ENCODE data around the gene SPAG16. TPM values are rescaled to one million over a fixed set of nuclear protein-coding genes. Genes with fewer than 3 reads are reported as not detected.

Gene SPAG16
- total RNA-seq, 4 donors from 2014 or later, result 1.2 to 30.8 (median 16.2) TPM

DNA sequence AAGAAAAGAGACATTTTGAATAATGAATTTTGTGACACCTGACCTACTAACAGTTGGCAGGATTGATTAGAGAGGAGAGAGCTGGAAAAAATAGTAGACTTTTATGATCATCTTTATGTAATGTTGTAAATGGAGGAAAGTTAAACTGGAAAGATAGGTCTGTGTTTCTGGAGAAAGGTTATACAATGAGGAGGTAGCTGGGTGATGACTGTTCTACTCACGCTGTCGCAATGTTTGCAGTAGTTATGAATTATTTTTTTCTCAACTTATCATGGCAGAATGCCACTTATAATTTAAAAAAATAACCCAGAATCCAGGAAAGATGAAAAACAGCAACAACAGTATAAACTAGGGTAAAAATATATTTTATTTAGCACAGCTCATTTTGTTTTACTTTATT is 364.9 kb downstream of the SPAG16 start:
- Histone ChIP-seq H3K27me3 (no peaks in the 10 kb centered on the region), H3K36me3 (no peaks in the 10 kb centered on the region), H3K27ac (no peak overlapping the region), H3K9me3 (no peaks in the 10 kb centered on the region), H3K4me3 (no peak overlapping the region), H3K4me1 (no peaks in the 10 kb centered on the region)
- TF ChIP-seq, protein P1, sequence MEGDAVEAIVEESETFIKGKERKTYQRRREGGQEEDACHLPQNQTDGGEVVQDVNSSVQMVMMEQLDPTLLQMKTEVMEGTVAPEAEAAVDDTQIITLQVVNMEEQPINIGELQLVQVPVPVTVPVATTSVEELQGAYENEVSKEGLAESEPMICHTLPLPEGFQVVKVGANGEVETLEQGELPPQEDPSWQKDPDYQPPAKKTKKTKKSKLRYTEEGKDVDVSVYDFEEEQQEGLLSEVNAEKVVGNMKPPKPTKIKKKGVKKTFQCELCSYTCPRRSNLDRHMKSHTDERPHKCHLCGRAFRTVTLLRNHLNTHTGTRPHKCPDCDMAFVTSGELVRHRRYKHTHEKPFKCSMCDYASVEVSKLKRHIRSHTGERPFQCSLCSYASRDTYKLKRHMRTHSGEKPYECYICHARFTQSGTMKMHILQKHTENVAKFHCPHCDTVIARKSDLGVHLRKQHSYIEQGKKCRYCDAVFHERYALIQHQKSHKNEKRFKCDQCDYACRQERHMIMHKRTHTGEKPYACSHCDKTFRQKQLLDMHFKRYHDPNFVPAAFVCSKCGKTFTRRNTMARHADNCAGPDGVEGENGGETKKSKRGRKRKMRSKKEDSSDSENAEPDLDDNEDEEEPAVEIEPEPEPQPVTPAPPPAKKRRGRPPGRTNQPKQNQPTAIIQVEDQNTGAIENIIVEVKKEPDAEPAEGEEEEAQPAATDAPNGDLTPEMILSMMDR (IDR thresholded peaks at IDR 0.05), result no peak
- TF ChIP-seq POLR2A (IDR thresholded peaks at IDR 0.05) (no peak), EP300 (IDR thresholded peaks at IDR 0.05; ENCODE audit: low read depth) (no peak), POLR2AphosphoS5 (IDR thresholded peaks at IDR 0.05) (no peak)
- intact Hi-C loops (cut with DNase I; ENCODE audit: low total_unique reads), result no loop called here
- DNase-seq, result no peak
- 42 to 52% methylated on average over 2 of the region's 2 CpGs for WGBS, 2 donors (ENCODE audit: low coverage in 1 of 2)
- in situ Hi-C loops (cut with MboI; ENCODE audit: low pct_ligation_motif_present in 1 of 4, low pct_unique_long_range_greater_than_20kb in 1 of 4, low sequenced_read_pairs in 3 of 4), result no loop called here

DNA sequence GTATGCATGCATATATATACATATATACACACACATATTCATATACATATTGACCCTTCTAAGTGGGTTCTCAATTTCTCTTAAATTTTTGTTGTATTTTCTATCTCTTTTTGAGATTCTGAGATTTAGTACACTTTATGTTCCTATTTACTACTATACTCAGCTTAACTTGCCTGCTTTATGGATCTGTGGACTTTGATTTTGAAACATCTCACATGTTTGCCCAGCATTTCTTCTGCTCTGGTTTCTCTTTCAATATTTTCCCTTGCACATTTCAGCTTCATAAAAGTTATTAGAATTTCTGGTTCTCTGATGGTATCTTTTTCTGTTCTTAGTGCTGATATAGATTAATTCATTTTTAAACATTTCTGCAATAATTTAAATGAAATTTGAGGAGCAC is 380.6 kb downstream of the SPAG16 start:
- TF ChIP-seq, protein P1 (IDR thresholded peaks at IDR 0.05), result no peak
- TF ChIP-seq EP300 (IDR thresholded peaks at IDR 0.05; ENCODE audit: low read depth) (no peak), POLR2AphosphoS5 (IDR thresholded peaks at IDR 0.05) (no peak), POLR2A (IDR thresholded peaks at IDR 0.05) (no peak)
- in situ Hi-C loops (cut with MboI; ENCODE audit: low pct_ligation_motif_present in 1 of 4, low pct_unique_long_range_greater_than_20kb in 1 of 4, low sequenced_read_pairs in 3 of 4) (no loop called here), intact Hi-C loops (cut with DNase I; ENCODE audit: low total_unique reads) (no loop called here)
- Histone ChIP-seq H3K27me3 (no peaks in the 10 kb centered on the region), H3K36me3 (no peaks in the 10 kb centered on the region), H3K9me3 (peaks cover 0 to 21% of the 10 kb centered on the region in 2 donors), H3K4me3 (no peak overlapping the region), H3K4me1 (no peaks in the 10 kb centered on the region), H3K27ac (no peak overlapping the region)
- DNase-seq, result no peak

DNA sequence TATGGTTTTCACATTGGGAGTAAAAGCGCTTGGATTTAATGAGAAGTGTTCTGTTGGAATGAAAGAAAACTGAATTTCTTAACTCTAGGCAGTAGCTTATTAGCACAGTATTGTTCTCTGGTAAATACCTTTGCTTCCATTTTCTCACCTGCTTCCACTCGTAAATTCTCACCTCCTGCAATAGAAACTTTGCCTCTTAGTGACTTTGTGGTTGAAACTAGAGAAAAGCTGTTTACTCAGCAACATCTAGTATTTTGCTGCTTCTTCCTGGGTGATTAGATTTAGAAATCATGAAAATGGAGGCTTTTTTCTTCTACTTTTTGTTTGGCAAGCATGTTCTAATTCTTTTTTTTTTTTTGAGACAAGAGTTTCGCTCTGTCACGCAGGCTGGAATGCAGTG is 385.4 kb downstream of the SPAG16 start:
- H3K4me1 ChIP-seq, result no peaks in the 10 kb centered on the region
- no peak overlapping the region for H3K4me3 ChIP-seq
- in situ Hi-C loops (cut with MboI; ENCODE audit: low pct_ligation_motif_present in 1 of 4, low pct_unique_long_range_greater_than_20kb in 1 of 4, low sequenced_read_pairs in 3 of 4) (no loop called here), intact Hi-C loops (cut with DNase I; ENCODE audit: low total_unique reads) (no loop called here)
- no peak for DNase-seq
- TF ChIP-seq, protein P1 (IDR thresholded peaks at IDR 0.05), result no peak
- TF ChIP-seq EP300 (IDR thresholded peaks at IDR 0.05; ENCODE audit: low read depth) (no peak), POLR2A (IDR thresholded peaks at IDR 0.05) (no peak), POLR2AphosphoS5 (IDR thresholded peaks at IDR 0.05) (no peak)
- no peak overlapping the region for H3K27ac ChIP-seq
- H3K27me3 ChIP-seq, result no peaks in the 10 kb centered on the region
- 76 to 88% methylated on average over 4 of the region's 4 CpGs for WGBS, 2 donors (ENCODE audit: low coverage in 1 of 2)
- peaks cover 7 to 16% of the 10 kb centered on the region in 2 donors for H3K9me3 ChIP-seq
- no peaks in the 10 kb centered on the region for H3K36me3 ChIP-seq

DNA sequence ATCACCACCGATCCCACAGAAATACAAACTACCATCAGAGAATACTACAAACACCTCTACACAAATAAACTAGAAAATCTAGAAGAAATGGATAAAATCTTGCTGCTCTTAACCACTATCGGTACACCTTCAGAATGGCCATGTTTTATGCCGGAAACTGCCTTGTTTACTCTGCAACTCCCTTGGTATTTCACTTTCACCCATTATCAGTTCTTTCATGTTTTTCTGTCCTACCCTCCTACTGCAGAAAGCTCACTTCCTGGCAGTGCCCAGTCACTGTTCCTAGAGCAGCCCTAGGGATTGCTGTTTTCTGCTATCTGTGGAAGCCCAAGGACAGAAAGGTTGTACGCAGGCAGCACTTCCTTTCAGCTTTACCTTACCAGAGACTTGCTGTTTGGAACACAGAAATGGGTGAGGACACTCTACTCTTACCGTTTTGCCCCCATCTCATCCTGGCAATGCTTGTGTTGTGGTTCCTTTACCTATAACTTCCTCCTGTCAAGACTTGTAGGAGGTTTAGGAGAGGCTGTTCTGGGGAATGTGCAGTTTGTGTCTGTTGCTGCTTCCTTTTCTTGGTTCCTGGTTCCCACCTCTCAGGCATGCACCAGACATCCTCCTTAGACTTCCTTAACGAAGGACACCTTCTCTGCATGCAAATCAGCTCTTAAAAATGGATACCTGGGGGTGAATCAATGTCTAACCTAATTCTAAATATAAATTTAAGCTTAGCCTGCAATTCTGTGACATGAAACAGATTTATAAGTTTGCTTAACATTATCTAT is 394.4 kb downstream of the SPAG16 start:
- no peaks in the 10 kb centered on the region for H3K9me3 ChIP-seq
- no peaks in the 10 kb centered on the region for H3K4me1 ChIP-seq
- H3K27ac ChIP-seq, result no peak overlapping the region
- in situ Hi-C loops (cut with MboI; ENCODE audit: low pct_ligation_motif_present in 1 of 4, low pct_unique_long_range_greater_than_20kb in 1 of 4, low sequenced_read_pairs in 3 of 4), result no loop called here
- WGBS, 2 donors (ENCODE audit: low coverage in 1 of 2), result 71 to 74% methylated on average over 6 of the region's 6 CpGs
- no peak overlapping the region for H3K4me3 ChIP-seq
- no peaks in the 10 kb centered on the region for H3K36me3 ChIP-seq
- intact Hi-C loops (cut with DNase I; ENCODE audit: low total_unique reads), result no loop called here
- no peak for DNase-seq
- TF ChIP-seq, protein P1 (IDR thresholded peaks at IDR 0.05), result no peak
- TF ChIP-seq EP300 (IDR thresholded peaks at IDR 0.05; ENCODE audit: low read depth) (no peak), POLR2AphosphoS5 (IDR thresholded peaks at IDR 0.05) (no peak), POLR2A (IDR thresholded peaks at IDR 0.05) (no peak)
- no peaks in the 10 kb centered on the region for H3K27me3 ChIP-seq

Measured in transverse colon (tissue), 4 donors.